Hepatocyte (in vitro differentiated cells): ENCODE data around the gene LRRC8A.

Experiments
- CTCF ChIP-seq: fragments of 200-600 bp; sonication (generic); IDR thresholded peaks from 2 replicates; pipeline ENCODE4 v1.5.1; 2016; ENCODE audit warnings: antibody characterized with exemption, mild to moderate bottlenecking; ENCODE audit not compliant: poor library complexity
- EZH2 ChIP-seq: fragments of 200-600 bp; sonication (generic); IDR thresholded peaks from 2 replicates; pipeline ENCODE4 v1.6.1; 2016; ENCODE audit warnings: antibody characterized with exemption, mild to moderate bottlenecking, borderline replicate concordance

- TF ChIP-seq EZH2 (no peak), CTCF (no peak)
Observed at GRCh38 chr9:128860937-128861336, 21.0 kb upstream of the LRRC8A start.
